Memory B cell (primary cell): ENCODE results near the gene MYO6.

Source experiments
- ATAC-seq: fragments of 150-1000 bp; cut with Tn5 transposase; 2 replicates; pipeline ENCODE4 v1.10.0; 2021; ENCODE audit warnings: low read depth, mild to moderate bottlenecking, moderate library complexity
- DNase-seq, 2 donors: peaks; one replicate each; pipeline ENCODE4 v3.0.0; 2022; ENCODE audit warnings: low spot score in 2 of 2
- H3K27ac Mint-ChIP-seq: one replicate; pipeline ENCODE4 v1.8.0; 2022; ENCODE audit warnings: mild to moderate bottlenecking, moderate library complexity, mixed read lengths
- H3K27me3 Mint-ChIP-seq: one replicate; pipeline ENCODE4 v1.8.0; 2022; ENCODE audit warnings: mixed read lengths
- H3K36me3 Mint-ChIP-seq: one replicate; pipeline ENCODE4 v1.8.0; 2022; ENCODE audit warnings: mild to moderate bottlenecking, mixed read lengths
- H3K4me1 Mint-ChIP-seq: one replicate; pipeline ENCODE4 v1.8.0; 2022; ENCODE audit warnings: mixed read lengths
- H3K4me3 Mint-ChIP-seq: one replicate; pipeline ENCODE4 v1.8.0; 2022; ENCODE audit warnings: mild to moderate bottlenecking, moderate library complexity, mixed read lengths
- H3K9me3 Mint-ChIP-seq: one replicate; pipeline ENCODE4 v1.8.0; 2022; ENCODE audit warnings: mixed read lengths

MYO6 gene

GRCh38 chr6:75824160-75824559, 75.1 kb downstream of the MYO6 start:
- no peak for DNase-seq
- Mint-ChIP-seq H3K4me1 (no peaks in the 10 kb centered on the region), H3K27ac (no peak overlapping the region), H3K4me3 (no peak overlapping the region), H3K36me3 (no peaks in the 10 kb centered on the region), H3K27me3 (no peaks in the 10 kb centered on the region), H3K9me3 (no peaks in the 10 kb centered on the region)
- ATAC-seq: no peak

- Mint-ChIP-seq H3K27ac (no peak overlapping the region), H3K27me3 (no peaks in the 10 kb centered on the region), H3K4me1 (no peaks in the 10 kb centered on the region), H3K9me3 (no peaks in the 10 kb centered on the region), H3K36me3 (no peaks in the 10 kb centered on the region), H3K4me3 (no peak overlapping the region)
- ATAC-seq (no peak), DNase-seq (no peak)
Measured at GRCh38 chr6:75827163-75827562, 78.1 kb downstream of the MYO6 start.

- no peak for ATAC-seq
Measured at GRCh38 chr6:75830959-75831885, 82.2 kb downstream of the MYO6 start.

GRCh38 chr6:75834447-75834846, 85.4 kb downstream of the MYO6 start:
- Mint-ChIP-seq H3K9me3 (no peaks in the 10 kb centered on the region), H3K4me3 (no peak overlapping the region), H3K27me3 (no peaks in the 10 kb centered on the region), H3K27ac (no peak overlapping the region), H3K36me3 (no peaks in the 10 kb centered on the region), H3K4me1 (no peaks in the 10 kb centered on the region)
- no peak for DNase-seq
- no peak for ATAC-seq

More at GRCh38 chr6:75830959-75831885, 82.2 kb downstream of the MYO6 start:
- H3K9me3 Mint-ChIP-seq: no peaks in the 10 kb centered on the region
- DNase-seq: no peak
- no peaks in the 10 kb centered on the region for H3K36me3 Mint-ChIP-seq
- H3K4me1 Mint-ChIP-seq: no peaks in the 10 kb centered on the region
- H3K4me3 Mint-ChIP-seq: no peak overlapping the region
- no peak overlapping the region for H3K27ac Mint-ChIP-seq
- H3K27me3 Mint-ChIP-seq: no peaks in the 10 kb centered on the region

GRCh38 chr6:75842191-75842590, 93.2 kb downstream of the MYO6 start:
- Mint-ChIP-seq H3K4me1 (no peaks in the 10 kb centered on the region), H3K36me3 (no peaks in the 10 kb centered on the region), H3K4me3 (no peak overlapping the region), H3K9me3 (no peaks in the 10 kb centered on the region), H3K27me3 (no peaks in the 10 kb centered on the region), H3K27ac (no peak overlapping the region)
- DNase-seq: no peak
- ATAC-seq: no peak

- H3K27me3 Mint-ChIP-seq: no peaks in the 10 kb centered on the region
- H3K27ac Mint-ChIP-seq: no peak overlapping the region
- ATAC-seq: no peak
- H3K36me3 Mint-ChIP-seq: no peaks in the 10 kb centered on the region
- no peak overlapping the region for H3K4me3 Mint-ChIP-seq
- H3K4me1 Mint-ChIP-seq: no peaks in the 10 kb centered on the region
- no peaks in the 10 kb centered on the region for H3K9me3 Mint-ChIP-seq
- DNase-seq: no peak
Measured at GRCh38 chr6:75842732-75843131, 93.7 kb downstream of the MYO6 start.

GRCh38 chr6:75843396-75843795, 94.4 kb downstream of the MYO6 start:
- ATAC-seq: no peak
- Mint-ChIP-seq H3K4me3 (no peak overlapping the region), H3K9me3 (no peaks in the 10 kb centered on the region), H3K36me3 (no peaks in the 10 kb centered on the region), H3K27me3 (no peaks in the 10 kb centered on the region), H3K27ac (no peak overlapping the region), H3K4me1 (no peaks in the 10 kb centered on the region)
- DNase-seq: no peak

- Mint-ChIP-seq H3K27me3 (no peaks in the 10 kb centered on the region), H3K4me3 (no peak overlapping the region), H3K27ac (no peak overlapping the region), H3K4me1 (no peaks in the 10 kb centered on the region), H3K36me3 (no peaks in the 10 kb centered on the region), H3K9me3 (no peaks in the 10 kb centered on the region)
- ATAC-seq (no peak), DNase-seq (no peak)
Measured at GRCh38 chr6:75848274-75848673, 99.2 kb downstream of the MYO6 start.

GRCh38 chr6:75849329-75850025, 100.4 kb downstream of the MYO6 start:
- DNase-seq (no peak), ATAC-seq (no peak)
- no peak overlapping the region for H3K4me3 Mint-ChIP-seq
- H3K9me3 Mint-ChIP-seq: no peaks in the 10 kb centered on the region
- no peaks in the 10 kb centered on the region for H3K27me3 Mint-ChIP-seq
- H3K4me1 Mint-ChIP-seq: no peaks in the 10 kb centered on the region
- no peaks in the 10 kb centered on the region for H3K36me3 Mint-ChIP-seq
- H3K27ac Mint-ChIP-seq: no peak overlapping the region

GRCh38 chr6:75850026-75850833, 101.2 kb downstream of the MYO6 start:
- H3K4me3 Mint-ChIP-seq: no peak overlapping the region
- H3K27me3 Mint-ChIP-seq: no peaks in the 10 kb centered on the region
- DNase-seq: no peak
- H3K36me3 Mint-ChIP-seq: no peaks in the 10 kb centered on the region
- no peak for ATAC-seq
- no peaks in the 10 kb centered on the region for H3K4me1 Mint-ChIP-seq
- no peak overlapping the region for H3K27ac Mint-ChIP-seq
- no peaks in the 10 kb centered on the region for H3K9me3 Mint-ChIP-seq

- ATAC-seq: no peak
- Mint-ChIP-seq H3K36me3 (no peaks in the 10 kb centered on the region), H3K27me3 (no peaks in the 10 kb centered on the region), H3K4me3 (no peak overlapping the region), H3K9me3 (no peaks in the 10 kb centered on the region), H3K4me1 (no peaks in the 10 kb centered on the region), H3K27ac (no peak overlapping the region)
- no peak for DNase-seq
Measured at GRCh38 chr6:75852721-75853120, 103.7 kb downstream of the MYO6 start.

- no peaks in the 10 kb centered on the region for H3K4me1 Mint-ChIP-seq
- DNase-seq: no peak
- H3K4me3 Mint-ChIP-seq: no peak overlapping the region
- H3K27me3 Mint-ChIP-seq: no peaks in the 10 kb centered on the region
- no peaks in the 10 kb centered on the region for H3K9me3 Mint-ChIP-seq
- H3K27ac Mint-ChIP-seq: no peak overlapping the region
- no peak for ATAC-seq
- no peaks in the 10 kb centered on the region for H3K36me3 Mint-ChIP-seq
Measured at GRCh38 chr6:75853806-75854205, 104.8 kb downstream of the MYO6 start.

GRCh38 chr6:75855052-75855451, 106.0 kb downstream of the MYO6 start:
- Mint-ChIP-seq H3K27me3 (peaks cover 3% of the 10 kb centered on the region), H3K36me3 (no peaks in the 10 kb centered on the region), H3K27ac (no peak overlapping the region), H3K4me1 (no peaks in the 10 kb centered on the region), H3K9me3 (no peaks in the 10 kb centered on the region), H3K4me3 (no peak overlapping the region)
- peak in 1 of 2 donors; percentile 16 for DNase-seq
- no peak for ATAC-seq

GRCh38 chr6:75856902-75857301, 107.9 kb downstream of the MYO6 start:
- DNase-seq: no peak
- Mint-ChIP-seq H3K27me3 (peaks cover 5% of the 10 kb centered on the region), H3K36me3 (no peaks in the 10 kb centered on the region), H3K4me1 (no peaks in the 10 kb centered on the region), H3K27ac (no peak overlapping the region), H3K9me3 (no peaks in the 10 kb centered on the region), H3K4me3 (no peak overlapping the region)
- ATAC-seq: no peak
